GM19438 (cell line): ENCODE data around the gene CCDC149.

ENCODE experiments used
- ATAC-seq: cut with Tn5 transposase; IDR thresholded peaks from one replicate; pipeline ENCODE4 v1.9.1; 2021; ENCODE audit warnings: low read depth; ENCODE audit not compliant: unreplicated experiment

The CCDC149 gene

DNA sequence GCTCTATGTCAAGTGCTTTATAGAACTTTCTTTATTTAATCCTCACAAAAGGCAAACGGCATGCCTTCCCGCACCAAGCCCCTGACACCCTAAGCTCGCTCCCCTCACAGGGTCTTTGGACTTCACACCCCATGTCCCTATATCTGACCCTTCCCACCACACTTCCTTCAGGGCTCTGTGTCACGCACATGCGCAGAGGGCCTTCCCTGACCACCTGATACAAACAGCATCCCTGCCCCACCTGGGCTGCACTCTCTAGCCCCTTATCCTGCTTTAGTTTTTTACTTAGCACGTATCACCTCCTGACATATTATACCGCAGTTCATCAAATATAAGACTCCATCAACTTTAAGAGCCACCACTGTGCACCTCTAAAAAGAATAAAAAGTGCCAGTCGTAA is 67.7 kb downstream of the CCDC149 start:
- ATAC-seq = no peak

DNA sequence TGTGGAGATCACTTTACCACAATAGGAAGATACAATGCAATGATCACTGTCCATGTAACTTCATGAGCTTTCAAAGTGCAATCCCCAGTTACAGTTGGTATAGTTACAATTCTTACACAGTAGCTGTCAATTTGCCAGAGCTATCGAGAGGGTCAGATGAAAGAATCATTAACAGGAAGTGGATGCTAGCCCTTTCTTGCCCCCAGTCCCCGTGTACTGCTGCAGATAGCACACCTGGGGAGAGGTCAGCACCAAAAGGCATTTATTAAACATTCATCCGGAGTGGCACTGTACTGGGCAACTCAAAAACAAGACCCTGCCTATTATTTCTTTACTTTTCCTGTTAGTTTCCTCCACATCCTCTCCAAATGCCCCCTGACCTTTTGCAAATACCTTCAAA is 69.7 kb downstream of the CCDC149 start:
- no peak for ATAC-seq

DNA sequence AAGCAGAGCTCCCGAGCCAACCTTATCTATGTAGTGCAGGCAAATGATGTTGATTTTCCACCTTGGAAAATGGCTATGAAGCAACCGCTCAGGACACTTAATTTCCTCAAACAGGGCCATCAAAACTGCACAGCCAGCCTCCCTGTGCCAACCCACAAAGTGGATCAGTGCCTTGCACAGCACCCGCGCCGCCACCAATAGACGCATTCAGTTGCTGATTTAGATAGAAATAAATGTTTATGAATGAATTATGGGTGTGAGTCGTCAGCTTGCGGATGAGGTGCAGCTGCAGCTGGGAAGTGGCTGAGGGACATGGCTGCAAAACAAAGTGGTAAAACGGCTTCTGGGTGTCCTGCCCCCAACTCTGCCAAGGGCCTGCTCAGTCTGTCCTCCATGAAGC is 70.5 kb downstream of the CCDC149 start:
- no peak for ATAC-seq

DNA sequence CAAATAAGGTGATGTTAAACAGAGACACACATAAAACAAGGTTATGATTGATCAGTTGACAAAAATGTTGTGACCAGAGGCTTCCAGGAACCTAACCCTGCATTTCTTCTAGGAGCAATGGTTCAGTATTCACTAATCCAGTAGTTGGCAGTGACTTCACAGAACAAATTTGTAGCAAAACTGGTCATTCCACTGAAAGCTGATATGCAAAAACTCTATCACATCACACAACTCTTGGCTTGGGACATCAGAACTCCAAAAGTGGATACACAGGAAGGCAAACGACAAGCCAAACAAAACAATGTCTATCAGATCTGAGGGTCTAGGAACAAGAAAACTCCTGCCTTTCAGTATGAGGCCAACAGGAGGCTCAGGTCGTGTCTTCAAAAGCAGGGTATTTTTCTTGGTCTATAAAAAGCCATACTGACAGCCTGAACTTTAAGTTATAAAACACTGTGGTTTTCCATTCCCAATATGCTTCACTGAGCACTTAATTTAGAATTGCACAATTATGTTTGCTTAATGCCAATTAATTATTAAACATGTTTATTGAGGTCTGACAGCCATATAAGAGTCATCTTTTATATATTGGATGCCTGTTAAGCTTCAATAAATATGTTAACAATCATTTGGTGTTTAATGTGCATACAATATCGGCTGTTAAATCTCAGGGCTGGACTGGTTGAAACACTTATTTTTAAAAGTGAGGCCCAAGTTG is 71.9 kb downstream of the CCDC149 start:
- ATAC-seq = no peak

DNA sequence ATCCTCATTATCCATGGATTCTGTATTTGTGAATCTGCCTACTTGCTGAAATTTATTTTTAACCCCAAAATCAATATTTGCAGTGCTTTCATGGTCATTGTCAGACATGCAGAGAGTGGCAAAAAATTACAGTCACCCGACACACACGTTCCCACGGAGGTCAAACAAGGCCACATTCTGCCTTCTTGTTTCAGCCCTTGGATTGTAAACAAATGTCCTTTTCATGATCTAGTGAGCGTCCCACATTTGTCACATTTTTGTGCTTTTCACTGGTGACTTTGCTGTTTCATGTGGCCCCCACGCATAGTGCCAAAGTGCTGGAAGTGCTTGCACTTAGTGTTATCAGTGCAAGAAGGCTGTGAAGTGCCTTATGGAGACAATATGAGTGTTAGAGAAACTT is 72.5 kb downstream of the CCDC149 start:
- no peak for ATAC-seq

DNA sequence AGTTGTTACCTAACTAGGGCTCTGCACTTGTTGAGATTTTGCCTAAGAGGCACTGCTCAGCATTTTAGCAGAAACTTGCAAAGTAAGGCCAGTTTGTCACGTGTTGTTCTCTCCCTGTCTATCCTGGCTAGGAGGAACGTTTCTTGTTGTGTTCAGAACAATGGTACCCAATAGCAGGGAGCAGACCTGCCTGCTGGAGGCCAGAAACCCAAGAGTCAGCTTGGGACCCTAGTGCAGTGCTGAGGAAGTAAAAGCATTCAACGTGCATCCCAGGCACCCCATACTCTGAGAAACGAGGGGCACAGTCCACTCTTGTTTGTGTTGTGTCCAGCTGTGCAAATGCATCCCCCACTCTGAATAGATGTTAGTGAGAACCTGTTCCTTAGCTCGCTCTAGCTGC is 75.1 kb downstream of the CCDC149 start:
- ATAC-seq = no peak

DNA sequence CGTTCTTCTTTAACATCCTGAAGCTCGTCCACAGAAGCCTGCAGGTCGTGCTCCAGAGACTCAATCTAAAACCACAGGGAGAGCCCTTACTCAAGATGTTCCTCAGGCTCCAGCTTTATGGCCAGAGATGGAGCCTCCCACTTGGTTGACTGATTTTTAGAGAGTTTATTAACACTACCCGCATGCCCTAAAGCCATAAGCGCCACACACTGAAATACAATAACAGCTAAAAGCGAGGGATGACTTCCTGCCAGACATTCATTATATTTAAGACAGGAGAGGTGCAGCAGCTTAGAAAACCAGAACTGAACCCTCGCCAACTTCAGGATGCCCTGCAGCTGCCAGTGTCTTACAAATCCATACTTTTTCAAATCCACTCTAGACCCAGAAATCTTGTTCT is 75.5 kb downstream of the CCDC149 start:
- no peak for ATAC-seq

DNA sequence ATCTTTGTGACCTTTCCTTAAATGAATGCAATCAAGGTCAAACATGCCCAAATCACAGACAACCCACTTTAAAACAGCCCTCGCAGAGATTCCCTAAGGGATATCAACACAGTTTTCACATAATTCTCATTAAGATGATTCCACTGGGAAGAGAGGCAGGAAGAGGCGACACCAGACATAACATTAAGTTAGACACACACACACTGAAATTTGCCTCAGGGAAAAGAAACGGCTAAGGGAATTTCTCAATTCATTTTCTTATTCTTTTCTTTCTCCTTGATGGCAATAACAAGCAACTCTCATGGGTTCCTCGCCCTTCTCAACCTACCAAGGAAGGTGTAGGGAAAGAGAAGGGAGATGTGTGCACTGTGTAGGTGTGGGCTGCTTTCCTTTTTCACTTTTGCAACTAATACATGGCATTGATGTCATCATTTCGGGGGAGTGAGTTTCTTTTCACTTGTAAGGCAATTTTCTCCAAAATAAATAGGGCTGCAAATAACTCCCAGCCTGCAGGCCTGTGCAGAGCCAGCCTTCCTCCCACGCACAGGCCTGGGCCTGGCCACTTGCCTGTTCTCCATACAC is 76.1 kb downstream of the CCDC149 start:
- no peak for ATAC-seq

DNA sequence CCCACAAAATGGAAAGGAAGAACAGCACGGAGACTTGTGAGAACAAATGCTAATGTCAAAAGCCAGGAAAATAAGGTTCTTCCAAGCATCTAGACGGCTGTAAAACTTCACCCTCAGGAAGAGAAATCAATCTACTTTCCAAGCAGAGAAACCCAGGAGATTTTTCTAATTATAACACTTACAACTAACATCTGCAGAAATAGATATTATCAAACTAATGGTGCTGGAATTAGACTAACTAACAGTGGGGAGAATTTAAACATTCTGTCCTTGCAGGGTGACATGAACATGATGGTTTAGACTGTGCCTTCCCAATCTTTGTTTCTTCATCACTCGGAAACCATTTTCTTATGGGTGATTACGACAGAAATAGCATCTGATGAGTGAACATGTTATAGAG is 77.1 kb downstream of the CCDC149 start:
- no peak for ATAC-seq

DNA sequence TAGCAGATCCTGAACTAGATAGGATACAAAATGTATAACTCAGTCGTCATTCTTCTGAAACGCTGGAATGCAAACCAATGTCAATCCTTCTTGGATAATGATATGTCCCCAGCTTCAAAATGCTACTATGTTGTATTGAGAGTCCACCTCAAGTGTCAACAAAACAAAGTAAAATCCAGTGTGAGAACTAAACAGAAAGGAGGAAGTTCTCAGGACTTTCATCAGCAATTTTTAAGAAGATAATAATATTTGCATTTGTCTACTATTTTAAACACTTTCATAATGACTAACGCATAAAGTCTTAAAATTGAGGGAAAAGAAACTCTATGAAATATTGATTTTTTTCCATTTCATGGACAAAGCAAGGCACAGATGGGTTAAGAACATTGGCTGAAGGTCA is 81.2 kb downstream of the CCDC149 start:
- ATAC-seq = no peak

DNA sequence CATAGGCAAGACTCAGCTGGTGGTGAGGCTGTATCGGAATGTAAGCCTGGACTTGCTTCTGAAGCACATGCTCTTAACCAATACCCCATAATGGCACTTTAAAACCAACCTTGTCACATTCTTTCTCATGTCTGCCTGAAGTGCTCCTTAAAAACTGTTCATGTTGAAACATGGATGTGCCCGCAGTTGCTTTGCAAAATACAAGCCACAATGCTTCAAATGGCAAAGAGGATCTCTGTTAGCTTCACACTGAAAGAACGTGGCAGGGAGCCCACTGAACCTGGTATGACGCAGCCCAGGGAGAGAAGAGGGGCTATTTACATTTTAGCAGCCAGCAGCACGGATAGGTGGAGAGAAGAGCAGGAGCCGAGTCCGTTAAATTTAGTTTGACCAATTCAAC is 88.1 kb downstream of the CCDC149 start:
- ATAC-seq = no peak

DNA sequence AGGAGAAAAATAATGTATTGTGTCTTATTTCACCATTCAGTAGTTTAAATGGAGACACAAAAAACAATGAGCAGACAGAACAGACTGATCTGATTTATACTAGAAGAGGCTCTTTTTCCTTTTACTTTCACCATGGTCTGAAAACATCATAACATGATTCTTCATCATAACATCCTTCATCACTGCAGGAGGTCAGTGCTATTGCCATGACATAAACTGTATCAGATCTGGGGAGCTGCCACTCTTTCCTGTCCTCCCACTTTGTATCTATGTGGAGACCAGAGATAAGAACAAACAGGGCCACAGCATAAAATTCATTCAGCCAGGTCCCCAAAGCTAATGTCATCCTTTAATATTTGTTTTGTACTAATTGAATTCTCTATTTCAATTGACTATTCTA is 92.3 kb downstream of the CCDC149 start:
- ATAC-seq = no peak

DNA sequence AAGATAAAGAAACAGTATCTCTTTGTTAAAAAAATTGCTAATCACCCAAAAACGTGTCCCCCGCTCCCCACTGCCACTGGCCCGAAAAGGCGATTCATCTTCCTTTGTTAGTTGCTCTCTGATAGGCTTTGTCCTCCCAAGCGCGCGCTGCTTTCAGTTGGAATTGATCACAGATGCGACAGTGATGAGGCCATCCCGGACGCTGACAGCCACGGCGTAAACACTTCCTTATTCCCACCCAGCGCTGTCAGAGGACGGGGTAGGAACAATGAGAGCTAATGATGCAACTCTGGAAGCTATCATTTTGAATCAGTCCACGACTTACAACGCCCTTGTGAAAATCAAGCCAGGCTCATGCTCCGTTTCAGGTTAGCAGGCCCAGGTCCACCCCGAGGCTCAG is 96.0 kb downstream of the CCDC149 start:
- ATAC-seq = no peak

DNA sequence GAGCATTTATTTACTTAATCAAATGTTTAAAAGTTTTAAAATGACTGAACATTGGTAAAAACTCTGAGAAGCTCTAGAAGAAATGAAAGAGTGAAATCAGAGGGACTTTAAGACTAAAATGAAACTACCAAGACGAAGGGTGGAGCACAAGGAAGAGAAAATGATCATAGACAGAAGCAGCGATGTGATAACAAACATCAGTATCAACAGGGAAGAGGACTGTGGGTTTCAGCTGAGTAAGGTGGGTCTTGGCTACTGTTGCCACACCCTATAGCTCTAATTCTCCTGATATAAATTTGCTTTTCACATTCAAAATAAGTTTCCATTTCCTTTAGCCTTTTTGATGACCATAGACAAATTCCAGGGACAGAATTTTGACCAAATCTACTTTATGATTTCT is 99.1 kb downstream of the CCDC149 start:
- ATAC-seq = no peak

DNA sequence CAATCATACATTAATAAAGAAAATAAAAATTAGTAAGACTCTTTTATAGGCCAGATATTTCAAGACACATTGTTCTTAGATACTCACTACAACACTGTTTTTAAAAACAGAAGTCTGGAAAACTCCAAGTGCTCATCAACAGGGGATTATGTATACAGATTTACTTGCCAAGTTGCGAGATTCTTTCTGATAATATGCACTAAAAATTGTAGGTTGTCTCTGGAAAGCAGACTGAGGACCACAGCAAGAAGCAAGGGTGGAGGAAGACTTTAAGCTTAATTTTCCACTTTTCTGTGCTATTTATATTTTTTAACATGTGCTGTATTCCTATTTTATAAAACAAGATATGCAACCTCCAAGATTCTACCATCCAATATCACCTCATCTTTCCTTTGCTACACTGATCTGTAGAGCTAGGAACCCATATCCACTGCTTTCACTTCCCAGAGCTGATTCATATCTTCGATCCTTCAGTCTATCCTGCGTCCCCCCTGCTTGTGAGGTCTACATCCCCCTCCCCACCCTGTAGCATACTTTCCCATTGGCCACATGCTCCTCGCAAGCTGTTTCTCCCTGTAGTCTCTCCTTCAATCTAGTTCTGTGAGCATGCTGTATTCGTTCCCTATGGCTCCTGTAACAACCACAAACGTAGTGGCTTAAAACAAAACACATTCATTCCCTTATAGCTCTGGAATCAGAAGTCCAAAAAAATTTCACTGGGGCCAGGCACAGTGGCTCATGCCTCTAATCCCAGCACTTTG is 101.8 kb downstream of the CCDC149 start:
- ATAC-seq = no peak

DNA sequence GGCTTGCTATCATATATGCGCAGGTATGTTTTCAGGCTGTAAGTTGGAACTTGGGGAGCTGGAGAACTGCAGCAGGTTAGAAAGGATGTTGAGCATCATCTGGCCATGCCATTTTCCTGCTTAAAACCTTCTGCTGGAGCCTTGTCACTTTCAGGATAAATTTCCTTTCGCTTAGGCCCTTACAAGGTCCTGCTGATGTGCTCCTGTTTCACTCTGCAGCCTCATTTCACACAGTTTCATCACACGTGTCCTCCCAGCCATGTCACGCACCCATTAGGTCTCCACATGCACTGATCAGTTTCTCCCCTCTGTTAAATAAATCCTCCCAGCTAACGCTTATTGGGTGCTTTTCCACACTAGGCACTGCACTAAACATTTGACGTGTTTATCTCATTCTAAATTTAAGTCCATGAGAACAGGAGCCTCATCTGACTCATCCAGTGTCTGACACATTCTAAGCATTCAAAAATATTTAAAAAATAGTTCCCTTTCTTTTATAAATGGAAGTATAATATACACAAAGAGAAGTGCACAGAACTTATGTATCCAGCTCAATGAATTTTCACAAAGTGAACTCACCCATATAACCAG is 102.9 kb downstream of the CCDC149 start:
- no peak for ATAC-seq

DNA sequence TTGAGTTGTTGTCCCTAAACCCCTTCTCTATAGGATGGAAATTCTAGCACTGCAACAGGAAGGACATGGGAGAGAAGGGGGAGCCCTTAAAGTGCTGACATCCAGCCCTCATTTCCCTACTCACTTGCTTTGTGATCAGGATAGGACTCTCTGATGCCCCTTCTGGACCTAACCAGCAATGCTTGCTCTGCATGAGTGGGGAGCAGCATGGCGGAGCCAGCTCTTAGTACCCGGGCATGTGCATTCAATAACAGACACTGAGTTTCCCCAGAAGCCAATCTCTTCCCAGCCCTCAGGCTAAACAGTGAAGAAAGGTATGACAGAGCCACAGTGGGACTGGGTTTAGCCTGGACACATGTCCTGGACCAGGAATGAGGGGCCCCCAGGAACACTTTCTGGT is 103.5 kb downstream of the CCDC149 start:
- ATAC-seq = no peak

DNA sequence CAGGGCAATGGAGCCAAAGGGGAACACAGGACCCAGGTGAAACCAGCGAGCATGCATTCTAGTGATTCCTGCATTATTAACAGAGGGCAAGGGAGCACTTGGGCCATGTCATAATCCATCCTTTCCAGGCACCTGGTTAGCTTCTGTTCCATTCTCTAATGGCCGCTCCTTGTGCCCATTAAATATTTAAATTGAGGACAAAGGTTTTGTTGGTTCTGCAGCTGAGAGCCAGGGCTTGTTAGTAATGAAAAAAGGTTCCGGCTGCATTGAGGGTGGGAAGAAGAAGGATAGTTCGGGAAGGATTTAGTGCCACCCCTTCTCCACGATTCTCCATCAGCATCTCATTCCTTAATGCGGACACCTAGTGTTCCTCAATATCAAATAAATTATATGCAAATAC is 103.9 kb downstream of the CCDC149 start:
- no peak for ATAC-seq

DNA sequence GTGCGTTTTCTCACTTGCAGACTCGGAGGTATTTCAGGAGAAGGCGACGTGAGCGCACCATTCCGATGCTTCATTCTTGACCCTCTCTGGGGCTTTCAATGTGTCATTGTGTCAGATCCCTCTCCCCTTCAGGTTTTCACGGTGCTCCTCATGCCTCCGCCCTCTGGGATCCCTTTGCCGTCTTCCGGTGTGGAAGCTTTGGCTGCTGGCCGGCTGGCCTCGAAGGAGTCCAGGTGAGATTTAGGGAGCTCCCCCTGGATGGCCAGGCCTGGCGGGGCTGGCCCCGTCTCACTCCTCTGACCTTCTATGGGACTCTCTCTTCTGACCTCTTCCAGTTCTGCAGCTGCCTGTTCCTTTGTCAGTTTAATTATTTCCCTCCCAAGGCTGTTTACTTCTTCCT is 104.6 kb downstream of the CCDC149 start:
- no peak for ATAC-seq

DNA sequence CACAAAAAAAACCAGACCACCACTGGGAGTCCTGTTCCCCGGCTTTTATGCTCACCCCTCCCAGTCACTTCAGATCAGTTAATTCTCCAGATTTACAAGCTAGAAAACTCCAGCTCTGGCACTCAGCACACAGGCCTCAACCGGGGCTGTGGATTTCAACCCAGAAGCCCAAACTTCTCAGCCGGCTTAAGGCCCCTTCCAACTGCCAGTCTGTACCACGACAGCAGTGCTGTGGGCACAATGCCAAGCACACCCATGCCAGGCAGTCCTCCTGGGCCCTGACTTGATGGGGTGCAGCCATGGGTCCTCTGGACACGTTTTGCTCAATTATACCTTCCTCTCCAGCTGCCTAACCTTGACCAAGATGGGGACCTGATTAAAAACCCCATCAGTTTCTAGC is 105.2 kb downstream of the CCDC149 start:
- no peak for ATAC-seq

DNA sequence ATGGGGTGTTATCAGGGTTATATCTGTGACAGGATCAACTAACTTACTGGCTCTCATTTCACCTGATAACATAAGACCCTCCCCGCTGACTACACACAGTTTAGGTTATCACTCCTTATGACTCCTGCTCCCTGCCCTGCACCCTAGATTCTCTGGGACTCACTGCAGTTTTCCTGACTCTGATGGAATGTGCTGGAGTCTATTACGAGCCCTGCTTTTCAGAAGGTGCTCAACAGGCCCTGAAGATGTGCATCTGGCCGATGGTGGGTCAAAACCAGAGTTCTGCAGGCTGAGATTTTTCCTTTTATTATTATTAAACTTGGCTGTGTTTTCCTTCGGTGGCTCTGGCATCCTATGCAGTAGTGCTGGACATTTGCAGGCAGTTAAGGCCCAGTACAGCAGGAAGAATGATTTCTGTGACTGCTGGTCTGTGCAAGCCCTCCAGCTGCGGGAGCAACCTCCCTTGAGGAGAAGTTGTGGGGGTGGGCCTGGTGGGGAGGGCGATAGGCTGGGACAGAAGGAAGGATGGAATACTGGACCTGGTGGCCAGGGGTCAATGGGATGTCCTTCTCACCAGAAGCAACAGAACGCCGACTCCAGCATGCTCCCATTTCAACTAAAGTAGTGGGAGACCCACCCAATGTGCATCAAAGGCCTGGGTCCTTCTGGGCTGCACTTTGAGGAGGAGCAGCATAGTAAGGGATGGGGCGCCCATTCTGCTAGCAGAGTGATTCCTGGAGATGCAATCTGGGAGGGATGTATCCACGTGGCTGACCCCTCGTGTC is 106.4 kb downstream of the CCDC149 start:
- no peak for ATAC-seq
